ENCODE measurements around the gene RRAGB. TPM values are rescaled to one million over a fixed set of nuclear protein-coding genes. Genes with fewer than 3 reads are reported as not detected.

The RRAGB gene
- total and polyA plus RNA-seq, 2 of the 4 experiments (the other 2 are of a cell fraction): 9.1 to 15.1 TPM

DNA sequence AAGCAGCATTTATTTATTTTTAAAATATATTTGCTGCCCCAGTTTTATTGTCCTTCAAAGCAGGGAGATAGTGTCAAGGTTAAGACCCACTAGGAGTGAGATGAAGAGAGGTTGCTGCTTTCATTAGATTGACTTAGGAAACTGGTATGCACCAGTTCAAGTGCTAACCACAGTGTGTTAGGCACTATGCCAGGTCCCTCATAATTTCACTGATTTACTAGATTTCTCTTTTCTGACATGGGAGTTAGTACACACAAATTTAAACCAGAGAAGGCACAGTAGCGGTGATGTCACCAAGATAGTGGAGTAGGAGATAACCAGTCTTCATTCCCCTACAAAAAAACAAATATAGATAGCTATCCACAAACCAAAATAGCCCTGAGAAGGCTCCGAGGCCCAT lies 14.3 kb downstream of the RRAGB start:
- Histone ChIP-seq H2AK9ac (replicated peaks; ENCODE audit: low read depth, low read length, poor library complexity) (no peak overlapping the region), H2BK120ac (ENCODE audit: low read depth, low read length) (no peak overlapping the region), H4K8ac (ENCODE audit: low read depth in 2 of 2, low read length in 2 of 2) (no peak overlapping the region), H3K4me3 (ENCODE audit: insufficient read depth, low read depth, low read length) (no peak overlapping the region), H2AK5ac (ENCODE audit: low read depth, low read length) (no peak overlapping the region), H3K4me2 (ENCODE audit: low read depth, low read length) (no peak overlapping the region), H3K9ac (ENCODE audit: low read depth, low read length) (no peak overlapping the region), H4K91ac (ENCODE audit: insufficient read depth, low read depth, low read length) (no peak overlapping the region), H3K4me1 (ENCODE audit: control insufficient read depth, insufficient read depth, low read length) (no peaks in the 10 kb centered on the region), H2BK15ac (ENCODE audit: low read depth, low read length) (no peak overlapping the region), H3K27ac (ENCODE audit: insufficient read depth, low read length) (no peak overlapping the region), H3K14ac (replicated peaks; ENCODE audit: low read depth, low read length) (no peak overlapping the region), H4K20me1 (ENCODE audit: insufficient read depth, low read length) (no peaks in the 10 kb centered on the region), H3K4ac (ENCODE audit: low read depth, low read length) (no peak overlapping the region), H3K36me3 (ENCODE audit: control insufficient read depth, insufficient read depth, low read length) (peaks cover 3% of the 10 kb centered on the region), H4K5ac (ENCODE audit: low read depth, low read length) (no peak overlapping the region), H2BK20ac (ENCODE audit: low read depth, low read length) (no peak overlapping the region), H2BK5ac (ENCODE audit: low read depth, low read length, poor library complexity, severe bottlenecking) (no peak overlapping the region), H2AFZ (replicated peaks; ENCODE audit: low read length, poor library complexity) (no peak overlapping the region), H3K18ac (ENCODE audit: low read depth, low read length) (no peak overlapping the region), H3K23ac (ENCODE audit: low read depth, low read length) (no peak overlapping the region), H3K79me1 (ENCODE audit: low read depth in 1 of 2, low read length in 2 of 2) (no peaks in the 10 kb centered on the region), H3K56ac (ENCODE audit: extremely low read depth, insufficient read depth, low read length) (no peak overlapping the region), H3K27me3 (ENCODE audit: control insufficient read depth, insufficient read depth, low read length) (no peaks in the 10 kb centered on the region), H3K9me3 (ENCODE audit: control insufficient read depth, insufficient read depth, low read length) (no peaks in the 10 kb centered on the region), H3K9me1 (ENCODE audit: insufficient read depth, low read length) (no peaks in the 10 kb centered on the region)
- BruUV-seq (replicated peaks): no TSS peak
- no peak for ATAC-seq (ENCODE audit: low read depth)
- DNase-seq: no peak
- ChIA-PET CTCF (no interaction called here), POLR2A (ENCODE audit: unreplicated experiment) (no interaction called here)
- dilution Hi-C loops (cut with HindIII; ENCODE audit: low sequenced_read_pairs, unreplicated experiment) (no loop called here), in situ Hi-C loops (cut with MboI; ENCODE audit: low sequenced_read_pairs) (no loop called here), intact Hi-C loops (cut with micrococcal nuclease) (no loop called here)
- TF ChIP-seq CTCF (conservative IDR thresholded peaks at IDR 0.05; ENCODE audit: low read depth, low read length) (no peak), MAZ (IDR thresholded peaks at IDR 0.05; ENCODE audit: borderline replicate concordance, low read depth, low read length) (no peak), POLR2A (IDR thresholded peaks at IDR 0.05; ENCODE audit: low read depth, low read length) (no peak), MXI1 (IDR thresholded peaks at IDR 0.05; ENCODE audit: borderline replicate concordance, low read depth, low read length) (no peak)
- no CpG with 5 or more reads among the region's 2 CpGs for whole genome bisulfite sequencing, 2 experiments (ENCODE audit: extremely low coverage in 2 of 2, insufficient read length in 1 of 2)
